ENCODE results near the gene NAALADL2.

The NAALADL2 gene

DNA sequence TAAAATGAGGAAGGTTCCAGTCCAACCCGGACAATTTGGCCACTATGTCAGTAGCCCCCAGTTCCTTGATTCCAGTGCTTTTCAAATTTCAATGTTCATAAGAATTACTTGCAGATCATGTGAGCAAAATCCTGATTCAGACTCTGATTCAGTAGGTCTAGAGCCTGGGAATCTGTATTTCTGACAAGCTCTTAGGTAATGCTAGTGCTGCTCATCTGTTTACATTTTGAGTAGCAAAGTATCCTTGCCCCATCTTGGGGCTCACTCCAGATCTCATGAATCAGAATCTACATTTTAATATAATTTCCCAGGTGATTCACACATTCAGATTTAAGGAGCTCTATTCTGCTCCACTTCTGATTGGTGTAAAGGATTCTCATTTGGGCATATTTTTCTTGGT is 142.0 kb downstream of the NAALADL2 start:
- no peak for DNase-seq

DNA sequence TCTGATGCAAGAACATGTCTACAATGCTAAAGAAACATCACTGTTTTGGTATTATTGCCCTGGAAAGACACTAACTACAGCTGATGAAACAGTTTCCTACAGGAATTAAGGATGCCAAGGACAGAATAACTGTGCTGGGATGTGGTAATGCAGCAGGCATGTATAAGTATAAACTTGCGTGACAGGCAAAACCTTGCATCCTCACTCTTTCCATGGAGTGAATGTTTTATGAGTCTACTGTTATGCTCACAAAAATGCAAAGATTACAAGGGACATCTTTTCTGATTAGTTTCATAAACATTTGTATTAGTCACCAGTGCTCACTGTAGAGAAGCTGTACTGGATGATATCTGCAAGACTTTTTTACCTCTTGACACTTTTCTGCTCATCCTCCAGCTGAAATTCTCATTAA is 143.6 kb downstream of the NAALADL2 start:
- no peak for DNase-seq

DNA sequence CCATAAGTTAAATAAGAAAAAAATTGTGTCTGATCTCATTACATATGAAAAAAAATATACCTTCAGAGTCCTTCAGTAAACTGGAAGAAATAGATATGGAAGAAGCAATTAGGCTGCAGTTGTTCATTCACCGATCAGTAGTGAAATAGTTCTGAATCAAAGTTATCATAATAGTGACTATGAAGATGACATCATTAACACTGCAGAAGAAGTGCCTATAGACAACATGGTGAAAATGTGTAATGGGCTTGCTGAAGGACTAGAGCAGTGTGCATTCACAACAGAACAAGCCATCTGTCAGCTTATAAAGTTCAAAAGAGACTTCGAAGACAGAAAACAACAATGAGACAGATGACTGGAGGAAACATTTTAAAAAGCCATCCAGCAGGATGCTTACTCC is 144.5 kb downstream of the NAALADL2 start:
- DNase-seq, result no peak

DNA sequence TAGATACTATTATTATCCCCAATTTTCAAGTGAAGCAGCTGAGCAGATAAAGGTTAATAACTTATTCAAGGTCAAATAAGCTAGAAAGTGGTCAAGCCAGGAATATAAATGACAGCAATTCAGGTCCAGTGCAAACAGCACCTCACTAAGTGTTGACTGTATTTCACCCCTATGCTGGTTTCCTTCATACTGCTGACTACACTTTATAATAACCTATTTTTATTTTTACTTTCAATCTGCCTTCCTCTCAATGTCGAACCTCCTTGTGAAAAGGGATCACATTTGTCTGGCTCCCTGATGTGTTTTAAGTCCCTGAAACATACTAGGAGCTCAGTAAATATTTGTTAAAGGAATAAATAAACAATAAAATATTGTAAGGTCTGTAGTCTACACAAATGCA is 146.1 kb downstream of the NAALADL2 start:
- DNase-seq, result no peak

DNA sequence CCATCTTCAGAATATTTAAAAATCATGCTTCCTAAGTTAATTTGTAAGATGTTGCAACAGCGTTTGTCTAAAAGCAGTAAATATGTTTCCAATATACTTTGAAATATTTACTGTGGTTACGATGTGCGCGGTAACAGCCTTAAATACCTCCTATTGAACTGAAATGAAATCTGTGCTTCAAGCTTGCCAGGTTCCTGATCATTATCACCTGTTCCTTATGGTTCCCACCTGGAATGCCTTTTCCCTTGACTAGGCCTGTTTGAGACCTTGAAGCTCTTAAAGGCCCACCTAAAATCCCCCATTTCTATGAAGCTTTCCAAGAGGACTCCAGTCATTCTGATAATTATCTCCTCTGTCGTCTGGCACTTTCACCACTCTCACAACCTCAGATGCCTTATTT is 146.7 kb downstream of the NAALADL2 start:
- DNase-seq, result no peak

DNA sequence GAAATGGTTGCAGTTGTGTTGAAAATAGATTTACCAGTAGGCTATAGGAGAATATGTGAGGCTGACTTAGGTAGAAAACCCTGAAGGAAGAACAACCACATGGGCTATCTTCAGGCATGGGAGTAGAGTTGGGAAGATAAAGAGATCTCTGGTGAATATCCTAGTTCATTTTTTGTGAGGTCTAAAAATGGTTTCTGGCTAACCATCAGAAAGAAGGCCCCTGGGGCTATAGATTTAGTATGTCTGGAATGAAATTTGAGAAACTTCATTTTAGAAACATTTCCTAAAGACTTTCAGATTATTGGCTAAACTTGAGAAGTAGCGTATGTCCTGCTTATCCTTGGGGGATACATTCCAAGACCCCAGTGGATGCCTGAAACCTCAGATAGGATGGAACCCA is 148.2 kb downstream of the NAALADL2 start:
- DNase-seq, result no peak

DNA sequence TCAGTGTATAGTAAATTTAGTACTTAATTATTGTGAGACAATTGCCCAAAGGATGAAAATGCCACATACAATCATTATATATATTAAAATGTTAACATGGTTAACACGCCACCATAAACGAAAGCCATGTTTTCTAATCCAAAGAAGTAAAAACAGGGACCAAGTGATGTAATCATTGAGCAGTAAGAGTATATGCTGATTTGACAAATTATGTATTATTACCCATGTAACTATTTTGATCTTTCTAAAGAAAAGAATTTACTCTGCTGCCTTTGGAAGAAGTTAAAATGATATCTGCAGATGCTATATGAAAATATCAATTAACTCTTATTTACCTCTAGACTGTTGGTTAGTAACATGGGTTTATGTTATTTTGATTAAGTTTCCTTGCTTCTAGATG is 150.2 kb downstream of the NAALADL2 start:
- no peak for DNase-seq

DNA sequence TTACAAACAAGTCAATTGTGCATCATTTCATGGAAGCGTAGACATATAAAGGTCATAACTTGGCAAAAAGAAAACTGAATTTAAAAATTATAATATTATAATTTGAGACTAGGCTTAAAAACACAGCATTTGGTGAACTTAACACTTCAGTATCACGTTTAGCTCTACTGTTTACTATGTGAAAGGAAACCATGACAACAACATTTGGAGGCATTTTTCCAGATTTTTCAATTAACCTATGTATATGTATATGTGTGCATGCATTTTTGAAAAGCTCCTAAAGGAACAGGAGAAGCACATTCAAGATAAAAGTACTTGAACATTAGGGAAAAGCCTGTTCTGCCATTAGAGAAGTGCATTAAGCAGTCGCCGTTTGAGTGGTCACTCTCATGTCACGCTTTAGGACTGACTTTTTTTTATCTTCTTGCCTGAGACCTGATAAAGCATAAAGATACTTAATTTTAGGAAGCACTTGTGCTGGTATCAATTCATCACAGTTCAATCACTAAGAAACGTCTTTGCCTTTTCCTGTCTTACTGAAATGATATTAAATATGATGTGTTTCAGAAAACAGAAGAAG is 156.0 kb downstream of the NAALADL2 start:
- no peak for DNase-seq

DNA sequence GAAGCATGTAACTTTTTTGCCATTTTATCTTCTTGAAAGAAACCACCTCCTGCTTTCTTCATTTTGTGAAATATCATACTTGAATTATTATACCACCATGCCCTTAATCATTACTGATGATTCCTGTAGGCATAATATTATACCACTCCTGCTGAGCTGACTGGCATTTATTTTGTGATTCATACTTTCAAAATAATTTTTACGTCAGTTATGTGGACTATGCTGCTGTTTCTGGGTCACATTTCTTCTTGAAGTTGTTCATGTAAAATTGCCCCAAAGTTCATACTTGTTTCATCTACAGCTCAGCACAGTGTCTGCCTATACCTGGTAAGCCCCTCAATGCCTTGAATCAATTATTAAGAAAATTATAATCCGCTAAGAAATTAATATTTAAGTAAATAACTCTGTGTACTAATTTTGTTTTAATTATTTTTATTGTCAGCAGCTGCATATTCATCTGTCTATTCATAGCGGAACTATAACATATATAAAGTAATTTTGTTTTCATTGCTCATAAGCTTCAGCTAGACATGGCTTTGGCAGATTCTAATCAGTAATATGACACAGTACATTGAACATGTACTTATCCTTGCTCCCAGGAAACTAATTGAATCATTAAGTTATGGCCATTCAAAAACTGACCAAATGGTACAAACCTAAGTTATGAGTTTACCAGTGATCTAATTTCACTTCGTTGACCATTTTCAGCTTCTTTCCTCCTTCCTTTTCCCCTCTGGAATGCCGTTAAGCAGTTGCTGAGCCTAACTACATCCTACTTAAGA is 160.0 kb downstream of the NAALADL2 start:
- no peak for DNase-seq

DNA sequence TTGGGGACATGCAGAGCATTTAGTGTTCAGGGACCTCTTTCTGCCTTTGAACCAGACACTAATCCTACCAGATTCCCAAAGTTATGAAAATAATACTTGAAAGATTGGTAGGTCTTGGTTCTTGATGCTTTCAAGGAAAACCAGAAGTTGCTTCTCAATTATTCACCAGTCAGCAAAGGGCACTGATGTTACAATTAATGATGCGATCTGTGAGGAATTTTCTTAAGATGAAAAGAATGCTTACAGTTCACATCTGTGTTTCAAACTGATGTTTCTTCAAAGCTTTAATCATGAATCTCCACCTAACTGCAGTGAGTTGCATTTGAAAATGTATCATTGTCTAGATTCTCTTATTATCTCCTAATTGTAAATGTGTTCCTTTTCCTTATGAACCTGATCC is 161.0 kb downstream of the NAALADL2 start:
- no peak for DNase-seq

DNA sequence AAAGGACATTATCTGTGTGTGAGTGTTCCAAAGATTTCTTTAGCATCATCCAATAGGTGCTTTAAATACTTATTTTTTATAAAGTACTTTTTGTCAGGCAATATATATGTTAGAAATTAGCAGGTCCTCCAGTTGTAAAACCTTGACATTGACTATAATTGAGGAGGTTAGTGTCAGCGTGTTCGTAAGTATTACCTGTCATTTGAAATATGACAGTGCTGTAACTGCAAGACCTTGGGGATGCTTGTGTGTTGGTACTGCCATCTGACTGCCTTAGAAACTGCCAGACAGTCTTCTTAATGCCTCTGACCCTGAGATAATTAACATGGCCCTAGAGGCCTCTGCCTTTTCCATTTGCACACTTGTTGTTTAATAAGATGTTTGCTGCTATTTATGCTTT is 170.7 kb downstream of the NAALADL2 start:
- DNase-seq, result no peak

DNA sequence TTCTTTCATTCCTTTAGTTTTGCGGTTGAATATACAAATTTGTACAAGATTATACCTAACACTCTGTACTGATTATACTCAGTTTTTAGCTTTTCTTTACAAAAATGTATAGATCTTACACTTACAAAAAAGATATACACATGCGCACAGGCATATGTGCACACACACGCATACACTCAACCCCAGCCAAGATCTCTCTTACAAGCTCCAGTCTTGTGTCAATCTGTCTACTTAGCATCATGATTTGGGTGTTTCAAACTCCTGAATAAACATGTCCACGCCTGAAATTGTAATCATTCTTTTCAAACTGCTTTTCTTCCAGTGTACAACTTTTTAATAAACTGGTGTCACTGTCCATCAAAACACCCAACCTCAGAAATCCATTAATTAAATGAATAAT is 180.7 kb downstream of the NAALADL2 start:
- no peak for DNase-seq

DNA sequence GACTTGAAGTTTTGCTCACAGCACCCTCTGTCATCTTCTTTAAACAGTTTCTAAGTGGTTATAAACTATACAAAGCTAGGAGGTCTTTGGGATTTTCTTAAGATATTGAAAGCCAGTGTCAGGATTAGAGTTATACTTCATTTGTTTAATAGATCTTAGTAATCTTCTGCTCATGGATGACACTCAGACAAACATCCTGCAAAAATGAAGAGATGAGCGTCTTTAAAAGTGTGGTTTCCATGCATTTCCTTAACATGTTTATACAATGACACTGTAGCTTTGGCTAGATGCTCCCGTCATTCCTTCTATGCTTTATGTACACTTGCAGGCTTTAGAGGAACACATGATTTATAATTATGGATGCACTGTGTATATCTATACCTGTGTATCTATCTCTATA is 182.2 kb downstream of the NAALADL2 start:
- DNase-seq, result no peak

DNA sequence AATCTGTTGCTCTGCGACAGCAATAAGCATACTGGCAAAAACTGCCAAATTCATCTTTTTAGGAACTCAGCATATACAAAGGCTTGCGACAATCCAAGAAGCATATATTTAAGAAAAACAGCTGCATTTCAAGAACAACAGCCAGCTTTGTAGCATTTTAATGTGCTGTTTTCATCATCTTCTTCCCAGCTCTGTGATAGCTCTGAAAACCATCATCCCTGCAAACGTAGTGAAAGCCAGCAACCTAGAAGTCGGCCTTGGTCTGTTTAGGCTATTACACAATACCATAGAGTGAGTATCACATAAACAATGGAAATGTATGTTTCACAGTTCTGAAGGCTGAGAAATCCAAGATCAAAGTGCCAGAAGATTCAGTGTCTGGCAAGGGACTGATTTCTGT is 187.5 kb downstream of the NAALADL2 start:
- DNase-seq, result no peak

DNA sequence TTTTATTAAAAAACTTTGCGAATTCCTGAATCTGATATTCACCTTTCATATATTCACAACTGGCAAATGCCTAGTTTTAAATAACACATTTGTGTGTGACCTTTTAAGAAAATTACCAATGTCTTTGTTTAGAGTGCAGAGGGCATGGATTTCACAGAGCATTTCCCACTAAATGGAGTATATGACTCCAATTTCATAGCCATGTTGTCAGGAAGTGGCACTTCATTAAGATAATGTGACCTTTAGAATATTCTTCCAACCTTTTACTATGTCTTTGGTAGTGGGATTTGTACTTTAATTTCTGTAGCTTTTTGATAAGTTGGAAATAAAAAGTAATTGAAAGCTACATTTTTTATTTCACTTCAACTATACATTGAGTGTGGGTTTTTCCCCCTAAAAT is 188.7 kb downstream of the NAALADL2 start:
- DNase-seq, result no peak

DNA sequence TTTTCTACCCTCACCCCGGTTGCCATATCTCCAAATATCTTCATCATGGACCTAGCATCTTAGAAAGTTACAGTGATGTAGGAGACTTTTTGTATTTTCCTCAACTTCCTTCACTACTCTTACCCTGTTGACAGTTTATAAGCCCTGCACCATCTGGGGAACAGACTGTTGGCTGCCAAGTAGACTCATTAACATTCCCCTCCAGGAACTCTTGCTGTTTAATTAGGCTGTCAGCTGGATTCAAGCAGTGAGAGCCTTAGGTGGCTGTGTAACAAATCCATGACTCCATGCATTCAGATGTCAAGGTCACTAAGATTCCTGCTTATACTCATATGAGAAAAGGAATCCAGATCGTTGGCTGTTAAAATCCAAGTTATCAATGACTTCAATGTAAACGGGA is 198.3 kb downstream of the NAALADL2 start:
- no peak for DNase-seq

DNA sequence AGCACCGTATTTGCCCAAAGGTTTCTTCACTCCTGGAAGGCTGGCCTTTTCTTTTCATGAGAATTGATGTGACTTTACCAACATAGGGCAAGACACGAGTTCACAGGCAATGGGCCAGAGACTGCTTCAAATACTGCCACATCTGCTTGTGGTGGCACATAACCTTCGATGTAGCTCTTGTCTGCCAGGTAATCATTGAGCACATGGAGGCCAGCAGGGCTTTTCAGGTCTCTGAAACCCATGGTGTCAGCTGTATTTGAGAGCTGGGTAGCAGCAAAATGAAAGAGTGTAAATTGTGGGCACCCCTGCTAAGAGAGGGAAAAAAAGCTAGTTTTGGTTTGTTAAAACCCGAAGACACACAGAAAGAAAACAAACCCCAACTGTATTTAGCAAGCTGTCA is 200.7 kb downstream of the NAALADL2 start:
- DNase-seq, result no peak

DNA sequence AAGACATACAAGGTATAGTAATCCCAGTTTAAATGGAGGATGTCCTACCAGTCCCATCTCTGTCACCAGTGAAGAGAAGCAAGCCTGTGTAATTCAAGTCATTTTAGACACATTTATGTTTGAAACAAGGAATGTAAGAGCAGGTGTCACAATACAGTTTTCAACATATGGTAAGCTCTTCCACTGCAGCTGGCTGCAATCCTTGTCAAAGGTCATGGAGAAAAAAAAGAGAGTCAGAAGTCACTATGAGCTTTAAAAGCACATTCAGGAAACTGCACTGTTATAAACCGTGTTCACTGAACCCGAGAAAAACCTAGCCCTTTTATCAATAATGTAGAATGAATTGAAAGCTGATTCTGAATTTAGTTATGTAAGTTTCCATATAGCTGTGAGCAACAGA is 206.4 kb downstream of the NAALADL2 start:
- DNase-seq, result no peak

DNA sequence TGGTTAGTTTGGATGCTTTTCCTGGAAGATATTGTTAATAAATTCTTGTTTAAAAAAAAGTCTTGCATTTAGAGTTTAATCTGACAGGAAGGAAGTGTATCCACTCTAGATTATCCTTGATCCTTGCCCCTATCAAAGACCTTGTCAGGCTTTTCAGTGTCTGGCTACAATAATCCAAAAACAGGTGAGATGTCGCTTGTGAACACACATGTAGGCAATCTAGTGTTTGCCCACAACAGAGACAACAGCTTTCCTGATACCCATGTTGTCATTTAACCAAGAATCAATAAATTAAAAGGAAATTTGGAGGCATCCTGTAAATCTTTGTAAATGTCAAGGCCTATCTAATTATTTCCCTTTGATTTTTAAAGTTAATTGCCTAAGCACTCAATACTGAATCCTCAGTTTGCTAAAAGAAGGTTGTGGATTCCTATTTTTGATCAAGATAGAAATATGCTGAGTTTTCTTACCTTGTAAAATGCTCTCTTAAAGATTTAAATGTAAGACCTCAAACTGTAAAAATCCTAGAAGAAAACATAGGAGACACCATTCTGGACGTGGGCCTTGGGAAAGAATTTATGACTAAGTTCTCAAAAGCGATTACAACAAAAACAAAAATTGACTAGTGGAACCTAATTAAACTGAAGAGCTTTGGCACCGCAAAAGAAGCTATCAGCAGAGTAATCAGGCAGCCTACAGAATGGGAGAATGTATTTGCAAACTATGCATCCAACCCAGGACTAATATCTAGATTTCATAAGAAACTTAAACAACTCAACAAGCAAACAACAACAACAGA is 207.7 kb downstream of the NAALADL2 start:
- DNase-seq, result no peak

DNA sequence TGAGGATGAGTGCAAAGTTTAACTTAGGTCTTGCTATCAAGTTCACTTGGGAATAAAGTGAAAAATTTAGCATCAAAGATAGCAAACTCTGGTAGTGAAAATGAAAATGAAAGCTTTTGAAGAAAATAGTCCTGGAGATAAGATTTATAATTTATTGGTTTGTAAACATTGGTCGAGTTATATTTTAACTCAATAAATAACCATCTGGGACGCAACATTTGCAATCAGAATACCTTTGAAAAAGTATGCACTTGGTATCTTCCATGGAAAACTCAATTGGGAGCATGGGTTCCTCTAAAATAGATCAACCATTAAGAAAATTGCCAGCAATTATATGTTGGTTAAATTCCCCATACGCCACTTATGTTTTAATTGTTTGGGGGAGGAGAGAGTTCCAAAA is 209.5 kb downstream of the NAALADL2 start:
- DNase-seq, result no peak

DNA sequence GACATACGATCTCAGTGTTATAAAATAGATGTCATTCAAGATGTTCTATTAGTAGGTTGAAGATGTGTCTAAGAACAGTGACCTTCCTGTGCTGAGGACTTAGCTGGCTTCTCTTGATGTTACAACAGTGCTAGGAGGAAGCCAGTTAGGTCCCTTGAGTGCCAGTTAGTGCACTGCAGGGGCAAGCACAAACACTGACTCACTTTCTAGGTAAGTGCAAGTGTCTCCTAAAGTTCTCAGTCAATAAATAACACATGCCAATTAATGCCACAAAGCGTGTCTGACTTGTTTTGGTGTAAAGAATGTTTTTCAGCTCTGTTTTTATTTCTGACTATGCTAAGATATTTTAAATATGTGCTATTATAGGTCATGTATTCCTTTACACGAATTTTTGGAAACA is 211.8 kb downstream of the NAALADL2 start:
- no peak for DNase-seq

DNA sequence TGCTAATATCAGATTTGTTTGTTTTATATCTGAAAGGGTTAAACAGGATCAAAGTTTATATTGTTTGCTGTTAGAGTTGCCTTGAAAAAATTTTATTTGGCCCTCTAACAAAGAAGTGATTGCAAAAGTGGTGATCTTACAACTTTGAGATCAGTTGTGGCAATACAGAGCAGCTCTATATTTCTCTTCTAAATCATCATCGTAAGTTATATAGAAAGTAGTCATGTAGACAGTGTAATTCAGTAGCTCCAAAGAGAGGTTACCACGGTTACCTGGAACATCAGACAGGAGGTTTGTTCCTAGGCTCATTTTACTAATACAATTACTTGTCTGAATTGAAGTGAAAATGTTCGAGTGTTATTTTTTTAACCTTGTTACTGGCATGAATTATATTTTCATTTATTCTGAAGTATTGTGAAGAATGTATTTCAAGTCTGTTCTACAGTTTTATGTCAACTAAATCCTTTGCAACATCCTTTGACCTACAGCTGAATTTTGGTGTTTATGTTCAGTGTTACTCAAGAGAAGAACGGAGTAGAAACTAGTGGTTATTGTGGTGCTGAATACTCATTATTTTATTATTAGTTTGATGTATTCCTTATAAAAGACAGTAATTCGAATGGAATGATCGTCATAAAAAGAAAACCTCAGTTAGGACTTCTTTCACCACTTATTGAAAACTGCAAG is 214.2 kb downstream of the NAALADL2 start:
- no peak for DNase-seq

DNA sequence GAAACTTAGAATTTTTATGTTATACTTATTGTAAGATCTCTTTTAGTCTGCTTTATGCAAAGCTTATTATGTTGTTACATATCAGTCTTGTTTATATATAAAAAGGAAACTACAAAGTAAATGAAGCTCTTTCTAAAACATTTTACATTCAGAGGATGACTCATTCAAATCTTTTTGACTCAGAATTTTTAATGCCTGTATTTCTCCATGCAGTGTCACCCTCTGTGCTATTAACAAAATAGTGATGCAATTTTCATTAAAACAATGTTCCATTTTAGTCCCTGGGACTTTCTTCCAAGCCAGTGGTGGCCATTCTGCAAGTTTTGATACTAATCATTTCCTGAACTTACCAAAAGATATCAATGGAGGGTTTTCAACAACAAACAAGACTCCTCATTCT is 216.1 kb downstream of the NAALADL2 start:
- DNase-seq, result no peak

DNA sequence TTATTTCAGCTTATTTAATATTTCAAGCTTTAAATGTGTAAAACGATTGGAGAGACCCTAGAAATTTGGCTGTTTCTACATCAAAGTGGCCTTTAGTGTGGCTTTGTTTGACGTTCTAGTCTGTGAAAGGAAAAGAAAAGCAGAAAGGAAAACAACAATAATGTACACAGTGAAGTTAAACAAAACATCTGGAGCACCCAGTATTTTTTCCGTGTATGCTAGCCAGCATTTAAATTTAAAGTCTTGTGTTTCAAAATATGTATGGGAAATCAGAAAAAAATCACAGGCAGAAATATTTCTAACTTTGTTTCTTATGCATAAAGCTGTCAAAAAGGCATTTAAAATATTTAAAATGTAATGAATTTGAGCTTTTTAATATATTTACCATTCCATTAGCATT is 218.1 kb downstream of the NAALADL2 start:
- no peak for DNase-seq
